Stomach (tissue), 4 donors: Measurements from ENCODE around the gene MYO9A.

Experiments
- CTCF ChIP-seq, 7 experiments: fragments of 450-650 bp in 4 of 7; fragments of 200-600 bp in 3 of 7; sonication (generic) in 3 of 7; IDR thresholded peaks; one replicate each; pipeline ENCODE4 v1.5.1; 2016 to 2019; ENCODE audit warnings: antibody characterized with exemption in 7 of 7, control low read depth in 2 of 7, mild to moderate bottlenecking in 1 of 7
- EP300 ChIP-seq: sonication (generic); formaldehyde crosslinking; IDR thresholded peaks from one replicate; pipeline ENCODE4 v1.6.1; 2017; ENCODE audit warnings: antibody characterized with exemption

- TF ChIP-seq EP300 (no peak), CTCF (IDR thresholded peaks at IDR 0.05) (no peak)
Measured at GRCh38 chr15:71773206-71773859, 344.6 kb downstream of the MYO9A start.
